Measurements from ENCODE around the gene NEK6.

The NEK6 gene

DNA sequence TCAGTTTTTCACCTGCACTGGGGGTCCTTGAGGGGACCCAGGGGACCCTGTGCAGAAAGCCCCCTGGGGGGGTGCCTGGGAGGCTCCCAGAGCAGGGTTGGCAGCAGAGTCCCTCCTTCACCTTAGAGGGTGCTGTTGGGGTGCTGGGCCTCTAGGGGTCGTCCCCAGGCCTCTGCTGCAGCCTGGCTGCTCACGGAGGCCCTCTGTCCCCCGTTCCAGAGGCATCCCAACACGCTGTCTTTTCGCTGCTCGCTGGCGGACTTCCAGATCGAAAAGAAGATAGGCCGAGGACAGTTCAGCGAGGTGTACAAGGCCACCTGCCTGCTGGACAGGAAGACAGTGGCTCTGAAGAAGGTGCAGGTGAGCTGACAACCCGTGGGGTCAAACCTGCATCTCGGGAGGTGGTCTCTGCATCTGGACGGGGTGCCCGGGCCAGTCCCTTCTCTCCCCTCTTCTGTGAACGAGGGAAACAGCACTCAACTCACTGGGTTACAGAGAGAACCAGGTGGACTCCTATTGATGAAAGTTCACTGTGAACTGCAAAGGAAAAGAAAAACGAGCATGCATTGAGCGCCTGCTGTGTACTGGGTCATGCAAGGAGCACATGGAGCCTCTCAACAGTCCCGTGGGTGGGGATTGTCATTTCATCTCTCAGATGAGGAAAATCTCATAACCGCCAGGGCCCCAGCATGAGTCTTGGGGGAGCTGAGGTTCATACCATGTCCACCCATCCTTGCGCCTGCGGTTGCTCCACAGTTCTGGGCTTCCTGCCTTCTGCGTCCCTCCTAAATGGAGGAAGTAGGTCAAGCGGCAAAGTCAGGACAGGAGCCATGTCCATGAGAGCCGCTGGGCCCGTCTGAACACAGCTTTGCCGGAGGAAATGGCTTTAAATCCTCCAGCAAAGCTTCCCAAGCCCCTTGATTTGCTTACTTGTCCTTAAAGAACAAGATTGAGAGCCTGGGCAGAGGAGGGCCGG is 54.8 kb downstream of the NEK6 start:
- peak in 19 of 58 donors; percentile 6 to 54 (median 24) for DNase-seq

DNA sequence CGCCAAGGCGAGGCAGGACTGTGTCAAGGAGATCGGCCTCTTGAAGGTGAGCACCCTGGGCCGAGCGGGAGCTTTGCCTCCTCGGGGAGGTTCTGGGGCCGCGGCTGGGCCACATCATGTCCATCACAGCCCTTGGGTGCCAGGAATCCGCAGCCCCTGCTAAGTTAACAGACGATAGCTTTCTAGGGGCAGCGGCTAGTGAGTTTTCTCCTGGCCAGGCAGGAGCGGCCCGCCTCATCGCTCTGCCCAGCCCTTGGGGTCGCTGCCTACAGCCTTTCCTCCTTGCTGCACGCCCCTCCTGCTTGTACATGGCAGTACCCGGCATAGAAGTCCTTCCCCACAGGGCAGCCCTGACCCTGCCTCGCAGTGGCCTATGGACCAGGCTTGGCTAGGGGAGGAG is 56.2 kb downstream of the NEK6 start:
- DNase-seq: no peak

DNA sequence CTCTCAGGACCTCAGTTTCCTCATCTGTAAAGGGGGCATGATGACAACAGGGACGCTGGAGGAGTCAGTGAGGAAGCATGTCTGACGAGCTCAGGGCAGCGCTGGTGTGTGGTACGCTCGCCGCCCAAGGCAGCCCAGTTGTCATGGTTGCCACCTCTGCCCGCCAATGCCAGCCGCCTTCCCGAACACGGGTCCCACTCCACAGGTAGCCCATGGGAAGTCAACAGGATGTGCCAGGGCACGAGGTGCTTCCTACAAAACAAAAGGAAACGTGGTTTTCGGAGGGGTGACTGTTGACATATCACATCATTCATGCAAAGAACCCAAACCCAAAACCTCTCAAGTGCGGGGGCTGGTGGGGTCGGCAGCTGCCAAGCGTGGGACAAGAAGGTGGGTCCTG is 58.1 kb downstream of the NEK6 start:
- no peak for DNase-seq

DNA sequence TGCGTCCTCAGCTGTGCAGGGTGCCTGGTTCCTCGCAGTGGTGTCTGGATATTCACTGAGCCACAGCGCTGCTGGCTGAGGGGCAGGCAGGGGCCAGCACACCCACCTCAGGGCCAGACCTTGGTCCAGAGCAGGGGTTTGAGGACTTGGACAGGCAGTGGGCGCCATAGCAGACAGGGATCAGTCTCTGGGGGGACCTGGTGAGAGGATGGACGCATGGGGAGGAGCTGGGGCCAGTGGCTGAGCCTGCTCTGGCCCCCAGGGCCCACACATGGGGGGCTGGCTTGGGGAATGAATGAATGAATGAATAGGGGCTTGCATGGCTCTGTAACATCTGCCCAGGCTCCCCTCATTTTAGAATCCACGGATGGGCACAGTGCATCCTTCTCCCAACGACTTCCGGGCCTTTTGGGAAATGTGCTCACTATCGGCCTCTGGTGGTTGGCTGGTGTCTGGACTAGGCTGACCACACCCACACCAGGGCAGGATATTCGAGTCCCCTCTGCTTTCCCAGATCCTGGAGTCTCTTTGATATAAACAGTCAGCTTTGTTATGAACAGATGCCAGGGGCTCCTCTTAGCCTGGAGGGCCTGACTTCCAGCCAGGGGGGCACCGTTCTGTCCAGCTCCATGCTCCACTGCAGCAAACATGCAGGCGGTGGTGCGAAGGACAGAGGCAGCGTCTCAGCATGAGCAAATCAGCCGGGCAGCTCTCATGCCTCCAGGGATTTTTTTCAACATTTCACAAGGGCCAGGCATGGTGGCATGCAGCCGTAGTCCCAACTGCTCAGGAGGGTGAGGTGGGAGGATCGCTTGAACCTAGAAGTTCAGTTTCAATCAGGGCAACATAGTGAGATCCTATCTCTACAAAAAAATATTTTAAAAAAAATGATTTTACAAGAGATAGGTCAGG is 62.6 kb downstream of the NEK6 start:
- peak in 43 of 58 donors; percentile 5 to 73 (median 32) for DNase-seq

- no peak for DNase-seq
Observed at GRCh38 chr9:124321416-124321815, 63.7 kb downstream of the NEK6 start.

DNA sequence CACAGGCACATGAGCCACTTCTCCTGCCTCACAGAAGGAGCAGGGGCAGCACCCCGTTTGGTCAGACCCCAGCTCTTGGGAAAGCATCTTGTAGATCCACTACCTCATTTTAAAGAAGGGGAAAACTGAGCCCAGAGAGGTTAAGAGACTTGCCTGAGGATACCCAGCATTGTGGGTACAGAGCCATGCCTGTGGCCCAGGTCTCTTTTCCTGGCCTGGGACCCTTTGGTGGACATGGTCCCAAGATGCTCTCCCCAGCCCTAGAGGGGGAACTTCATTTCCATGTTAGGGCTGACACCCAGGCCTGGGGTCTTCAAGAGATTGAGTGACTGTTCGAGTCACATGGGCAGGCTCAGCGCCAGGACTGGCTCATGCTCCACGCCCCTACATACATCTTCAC is 64.2 kb downstream of the NEK6 start:
- DNase-seq: no peak

- DNase-seq: no peak
Observed at GRCh38 chr9:124322618-124323432, 65.1 kb downstream of the NEK6 start.

- no peak for DNase-seq
Observed at GRCh38 chr9:124323904-124324303, 66.2 kb downstream of the NEK6 start.

GRCh38 chr9:124325816-124326215 is 68.1 kb downstream of the NEK6 start:
- no peak for DNase-seq

GRCh38 chr9:124326378-124326777 is 68.6 kb downstream of the NEK6 start:
- no peak for DNase-seq

GRCh38 chr9:124327491-124327890 is 69.7 kb downstream of the NEK6 start:
- no peak for DNase-seq

DNA sequence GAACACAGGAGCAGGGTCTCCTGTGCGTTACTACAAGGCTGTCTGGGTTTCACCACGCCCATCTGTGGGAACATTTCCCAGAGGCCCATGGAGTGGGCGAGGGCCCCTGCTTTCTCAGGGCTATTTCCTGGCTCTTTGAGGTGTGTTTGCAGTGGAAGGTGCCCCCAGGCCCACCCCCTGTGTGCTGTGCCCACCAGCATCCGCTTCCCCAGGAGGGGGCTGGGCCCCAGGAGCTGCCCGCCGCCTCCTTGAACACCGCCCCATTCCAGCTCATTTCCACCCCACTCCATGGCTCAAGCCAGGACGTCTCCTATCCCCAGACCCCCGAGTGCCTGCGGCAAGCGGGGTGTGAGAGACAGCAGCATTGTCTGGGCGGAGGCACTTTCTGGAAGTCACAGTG is 70.5 kb downstream of the NEK6 start:
- no peak for DNase-seq

- peak in 18 of 58 donors; percentile 6 to 49 (median 30) for DNase-seq
Observed at GRCh38 chr9:124329206-124329792, 71.5 kb downstream of the NEK6 start.

GRCh38 chr9:124330011-124330697 is 72.4 kb downstream of the NEK6 start:
- DNase-seq: peak in 5 of 58 donors; percentile 7 to 38 (median 20)

GRCh38 chr9:124331580-124331979 is 73.8 kb downstream of the NEK6 start:
- DNase-seq: no peak

DNA sequence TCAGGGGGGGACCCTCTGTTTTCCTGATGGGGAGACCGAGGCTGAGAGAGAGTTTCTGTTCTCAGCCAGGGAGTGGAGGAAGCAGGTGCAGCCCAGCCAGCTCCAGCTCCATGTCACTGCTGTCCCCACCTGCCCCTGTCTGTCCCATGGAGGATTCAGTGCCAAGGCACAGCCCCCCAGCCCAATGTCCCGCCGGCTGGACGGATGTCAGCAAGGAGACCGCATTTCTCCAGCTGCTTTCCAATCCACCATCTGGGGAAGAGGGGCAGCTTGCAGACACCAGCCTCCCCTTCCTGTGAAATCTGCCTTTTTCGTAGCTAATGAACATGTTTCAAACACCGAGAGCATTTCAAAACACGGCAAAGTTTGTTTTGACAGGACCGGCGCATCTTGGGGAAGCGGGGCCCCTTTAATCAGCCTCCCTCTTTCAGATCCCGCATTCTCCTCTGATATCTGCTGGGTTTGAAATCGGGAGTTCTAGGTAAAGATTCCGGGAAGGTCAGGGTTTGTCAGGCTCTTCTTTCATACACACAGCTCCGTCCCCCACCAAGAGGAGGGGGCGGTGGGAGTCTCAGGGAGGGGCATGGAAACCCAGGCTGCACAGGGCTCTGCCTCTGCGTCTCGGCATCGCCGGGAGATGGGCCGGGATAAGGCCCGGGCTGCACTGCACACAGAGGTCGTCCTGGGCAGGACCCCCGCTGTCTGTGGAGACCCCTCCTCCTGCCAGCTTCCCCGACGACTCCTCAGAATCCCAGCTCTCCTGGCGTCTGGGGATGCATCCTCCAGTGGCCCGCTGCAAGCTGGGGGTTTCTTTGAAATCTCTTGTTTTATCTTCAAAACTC is 74.8 kb downstream of the NEK6 start:
- DNase-seq: no peak

DNA sequence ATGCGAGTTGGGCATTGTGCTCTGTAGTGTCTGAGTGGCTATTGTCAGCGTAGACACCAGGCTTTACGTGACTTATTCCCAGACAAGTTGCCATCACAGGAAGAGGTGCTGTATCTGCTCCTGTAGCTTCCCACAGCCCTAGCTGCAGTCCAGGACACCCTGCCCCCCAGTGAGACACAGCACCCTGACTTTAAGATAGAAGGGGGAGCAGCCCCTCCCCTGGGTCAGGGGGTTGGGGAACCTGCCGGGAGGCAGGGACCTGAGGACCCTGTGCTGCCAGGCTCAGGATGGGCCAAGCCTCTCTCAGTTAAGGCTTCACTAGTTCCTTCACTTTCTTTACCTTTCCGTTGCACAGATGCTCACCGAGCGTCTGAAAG is 75.4 kb downstream of the NEK6 start:
- no peak for DNase-seq

GRCh38 chr9:124334568-124335319 is 77.0 kb downstream of the NEK6 start:
- DNase-seq: no peak
